HL-60/S4 (cell line): ENCODE results near the gene GJB2.
"Not testable (repeated sequence)": the region's sequence is repeated elsewhere in the genome, so short reads cannot be mapped to it uniquely, and the experiment has no call there.

Source experiments
- in situ Hi-C: fragments of 300-500 bp; cut with MboI; formaldehyde crosslinking; loops from 2 replicates; pipeline ENCODE4 v1.14.3; 2022; ENCODE audit warnings: low sequenced_read_pairs

Gene GJB2

GRCh38 chr13:20173116-20173746 lies 19.5 kb downstream of the GJB2 start:
- in situ Hi-C loops: no loop called here

GRCh38 chr13:20171364-20171763 lies 21.4 kb downstream of the GJB2 start:
- in situ Hi-C loops: no loop called here

- in situ Hi-C loops: no loop called here
Observed at GRCh38 chr13:20170921-20171320, 21.8 kb downstream of the GJB2 start.

- in situ Hi-C loops: loop anchor here (10.0 kb wide), 1 partner anchor 74 kb away; no protein-coding TSS in a partner anchor
Observed at GRCh38 chr13:20168396-20168795, 24.3 kb downstream of the GJB2 start.

DNA sequence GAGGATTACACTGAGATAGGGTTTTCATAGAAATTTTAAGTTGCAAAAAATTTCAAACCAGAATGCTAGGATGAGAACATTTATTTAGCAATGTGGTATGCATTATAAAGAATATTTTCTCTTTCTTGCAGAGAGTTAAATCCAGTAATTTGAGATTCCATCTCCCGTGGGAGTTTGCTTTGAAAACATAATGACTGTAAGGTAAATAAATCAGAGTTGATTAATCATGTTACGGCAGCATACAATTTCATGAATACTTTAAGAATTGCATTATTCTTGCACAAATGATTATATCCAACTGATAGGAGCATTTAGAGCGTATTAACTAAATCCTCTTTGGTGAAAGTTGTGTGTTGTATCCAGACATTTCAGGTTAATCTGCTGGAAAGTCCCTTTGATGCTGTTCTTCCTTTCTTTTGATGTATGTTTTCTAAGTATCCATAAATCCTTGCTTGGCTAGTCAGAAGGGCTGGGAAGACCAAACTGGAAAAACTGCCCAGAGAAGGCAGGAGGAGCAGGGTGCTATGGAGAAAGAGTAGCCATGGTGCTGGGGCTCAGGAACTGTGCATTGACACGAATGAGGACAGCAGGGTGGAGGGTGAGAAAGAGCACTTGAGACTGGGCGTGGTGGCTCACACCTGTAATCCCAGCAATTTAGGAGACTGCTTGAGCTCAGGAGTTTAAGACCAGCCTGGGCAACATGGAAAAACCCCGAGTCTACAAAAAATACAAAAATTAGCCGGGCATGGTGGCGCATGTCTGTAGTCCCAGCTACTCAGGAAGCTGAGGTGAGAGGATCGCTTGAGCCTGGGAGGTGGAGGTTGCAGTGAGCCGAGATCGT lies 27.1 kb downstream of the GJB2 start:
- in situ Hi-C loops: loop anchor here (10.0 kb wide), 1 partner anchor 71 kb away; no protein-coding TSS in a partner anchor

DNA sequence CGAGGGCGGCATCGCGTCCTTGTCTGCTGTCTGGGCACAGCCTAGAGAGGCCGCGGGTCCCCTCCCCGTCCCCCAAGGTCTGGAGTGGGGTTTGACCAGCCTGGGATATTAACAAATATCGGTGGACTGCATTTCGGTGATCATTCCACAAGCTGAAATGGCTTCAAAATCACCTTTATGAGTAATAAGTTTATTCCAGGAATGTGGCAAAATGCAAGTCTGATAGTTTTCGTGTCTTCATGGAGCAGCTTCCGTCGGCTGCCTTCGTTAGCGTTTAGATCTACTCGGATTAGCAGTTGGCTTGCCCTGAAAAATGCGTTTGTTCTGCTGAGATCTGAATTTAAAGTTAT lies 30.8 kb downstream of the GJB2 start:
- in situ Hi-C loops: loop anchor here (10.0 kb wide), 1 partner anchor 67 kb away; no protein-coding TSS in a partner anchor

DNA sequence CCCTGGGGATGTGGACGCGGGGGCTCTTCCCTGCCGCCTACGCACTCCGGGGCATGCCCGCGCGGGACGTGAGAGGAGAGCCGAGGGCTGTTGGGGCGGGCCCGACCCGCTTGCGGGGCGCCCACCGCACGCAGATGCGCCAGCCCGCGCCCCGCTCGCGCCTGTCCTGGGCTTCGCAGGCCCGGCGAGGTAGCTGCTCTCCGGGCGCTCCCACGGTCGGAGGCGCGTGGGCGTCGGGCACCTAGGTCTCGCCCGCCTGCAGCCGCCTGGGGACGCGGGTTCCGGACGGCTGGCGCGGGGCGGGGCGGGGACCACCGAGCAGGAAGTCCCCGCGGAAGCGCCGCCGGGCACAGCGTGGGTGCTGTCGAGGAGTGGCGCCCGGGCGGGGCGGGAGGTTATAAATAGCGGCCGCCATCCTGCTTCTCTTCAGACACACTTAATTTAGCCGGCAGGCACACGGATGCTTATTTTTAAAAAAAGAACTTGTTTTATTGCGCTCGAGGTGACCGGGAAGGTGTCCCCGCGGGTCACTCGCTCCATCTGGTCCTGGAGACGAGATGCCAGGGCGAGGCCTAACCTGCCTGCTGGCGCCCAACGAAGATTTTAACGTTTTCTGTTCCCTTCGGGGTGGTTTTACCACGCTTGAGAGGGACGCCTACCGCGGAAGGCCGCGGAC lies 31.3 kb downstream of the GJB2 start:
- in situ Hi-C loops: loop anchor here (10.0 kb wide), 1 partner anchor 67 kb away; no protein-coding TSS in a partner anchor

DNA sequence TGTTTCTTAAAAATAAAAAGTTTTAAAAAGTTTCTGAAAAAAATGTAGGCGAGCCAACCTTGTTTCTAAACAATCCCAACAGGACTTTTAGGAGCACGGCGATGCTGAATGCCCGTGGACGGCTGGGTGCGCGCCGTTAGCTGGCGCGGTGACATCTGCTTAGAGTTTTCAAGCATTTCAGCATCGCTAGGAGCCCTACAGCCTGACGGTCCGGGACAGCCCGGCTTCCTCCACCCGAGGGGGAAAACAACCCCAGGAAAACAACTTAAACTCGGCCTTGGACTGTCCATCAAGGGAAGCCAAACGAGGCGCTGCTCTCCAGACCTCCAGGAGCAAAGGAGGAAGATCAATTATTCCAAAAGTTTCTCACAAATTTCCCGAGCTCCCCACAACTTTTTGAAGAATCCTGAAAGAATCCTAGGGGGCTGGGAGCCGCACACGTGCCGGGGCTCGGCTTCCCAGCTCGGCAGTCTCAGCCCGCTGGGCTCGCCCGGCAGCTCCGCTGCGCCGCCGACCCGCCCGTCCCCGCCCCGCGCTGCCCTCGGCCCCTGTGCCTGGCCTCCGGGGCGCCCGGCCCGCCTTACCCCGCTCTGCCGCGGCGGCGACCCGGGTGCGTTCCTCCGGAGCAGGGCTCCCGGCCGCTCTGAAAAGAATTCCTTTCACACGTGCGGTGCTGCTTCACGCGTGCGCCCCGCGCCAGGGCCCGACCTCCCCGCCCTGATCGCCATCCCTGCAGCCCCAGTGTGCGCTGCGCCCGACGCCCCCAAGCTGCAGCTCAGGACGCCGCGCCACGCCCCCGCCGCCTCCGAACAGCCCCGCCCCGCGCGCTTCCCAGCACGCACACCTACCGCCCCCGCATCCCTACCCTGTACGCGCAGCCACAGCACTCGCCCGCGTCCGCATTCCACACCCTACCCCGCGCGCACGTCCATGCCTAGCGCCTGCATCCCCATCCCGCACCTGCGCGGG lies 32.1 kb downstream of the GJB2 start, which contains the start of gene GJA3:
GJA3 (minus strand) TSS at position 747 of the 969 bp plus-strand sequence. CDS start 17,764 bp downstream, outside the sequence.
- in situ Hi-C loops: loop anchor here (10.0 kb wide), 1 partner anchor 66 kb away; no protein-coding TSS in a partner anchor

DNA sequence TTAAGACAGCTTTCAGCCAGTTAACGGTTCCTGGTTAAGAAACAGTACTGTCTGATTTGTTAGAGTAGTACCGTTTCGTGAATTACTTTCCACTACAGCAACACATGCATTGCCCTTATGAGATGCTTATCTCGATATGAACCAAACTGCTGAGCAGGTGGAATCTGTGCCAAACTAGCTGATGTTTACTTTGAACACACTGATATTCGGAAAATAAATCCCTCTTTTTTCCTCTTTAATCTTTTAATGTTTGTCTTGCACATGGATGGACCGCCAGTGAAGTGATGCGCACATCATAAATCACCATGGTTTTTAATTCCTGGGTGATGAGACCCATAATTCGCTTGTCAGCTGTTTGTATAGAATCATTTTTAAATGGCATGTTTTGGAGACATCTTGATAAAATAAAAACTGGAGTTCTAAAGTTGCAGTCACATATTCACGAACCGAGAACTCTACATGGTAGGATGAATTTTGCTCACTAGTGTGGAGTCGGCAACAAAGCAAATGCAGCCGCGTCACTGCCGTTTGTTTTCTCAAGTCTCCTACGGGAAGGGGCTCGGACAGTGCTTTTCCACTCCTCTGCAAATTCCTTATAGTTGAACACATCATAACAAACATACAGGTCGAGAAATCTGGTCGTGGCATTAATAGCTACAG lies 33.0 kb downstream of the GJB2 start:
- in situ Hi-C loops: loop anchor here (10.0 kb wide), 1 partner anchor 65 kb away; no protein-coding TSS in a partner anchor

DNA sequence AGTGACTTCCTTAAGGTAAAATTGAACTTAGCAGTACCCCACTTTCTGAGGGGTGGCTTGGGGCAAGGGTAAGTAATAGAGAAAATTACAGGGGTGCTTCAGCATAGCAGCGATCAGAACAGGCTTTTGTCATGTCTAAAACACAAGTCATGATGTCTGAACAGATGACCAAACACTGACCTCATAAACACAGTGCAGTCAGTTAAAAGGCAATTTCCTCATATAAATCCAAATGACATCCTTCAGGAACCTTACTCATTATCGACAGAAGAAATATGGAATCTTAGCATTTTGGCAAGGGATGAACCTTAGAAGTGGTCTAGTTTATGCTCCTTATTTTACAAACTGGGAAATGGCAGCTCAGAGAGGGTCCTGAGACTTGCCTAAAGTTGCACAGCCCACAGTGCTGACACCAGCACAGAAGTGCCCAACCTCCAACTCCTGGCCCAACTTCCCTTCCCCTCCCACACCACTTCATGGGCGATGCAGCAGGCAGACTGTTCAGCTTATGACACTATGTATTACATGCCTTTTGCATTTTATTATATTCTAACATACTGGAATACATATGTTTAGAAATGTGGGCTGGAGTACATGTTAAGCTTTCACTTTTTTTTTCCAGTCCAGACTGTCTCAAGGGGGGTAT lies 35.5 kb downstream of the GJB2 start:
- in situ Hi-C loops: no loop called here

- in situ Hi-C loops: no loop called here
Observed at GRCh38 chr13:20156702-20157101, 36.0 kb downstream of the GJB2 start.

GRCh38 chr13:20153290-20153689 lies 39.4 kb downstream of the GJB2 start:
- in situ Hi-C loops: not testable (repeated sequence)

DNA sequence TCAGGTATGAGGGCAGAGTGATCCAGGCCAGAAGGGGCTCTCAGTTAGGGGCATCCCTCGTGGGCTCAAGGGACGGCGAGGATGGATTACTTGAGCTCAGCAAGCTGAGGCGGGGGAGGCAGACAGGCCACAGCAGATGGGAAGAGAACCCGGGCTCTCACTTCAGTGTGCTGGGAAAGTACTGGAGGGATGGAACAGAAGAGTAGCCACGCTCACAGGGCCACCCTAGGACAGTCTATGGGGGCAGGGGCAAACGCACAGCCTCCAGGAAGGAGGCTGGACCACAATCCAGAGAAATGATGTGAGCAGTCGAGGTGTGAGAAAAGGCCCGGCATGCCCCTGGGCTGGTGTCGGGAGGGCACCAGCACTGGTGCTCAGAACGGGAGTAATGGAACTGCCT lies 41.1 kb downstream of the GJB2 start:
- in situ Hi-C loops: no loop called here

- in situ Hi-C loops: no loop called here
Observed at GRCh38 chr13:20151016-20151415, 41.7 kb downstream of the GJB2 start.

DNA sequence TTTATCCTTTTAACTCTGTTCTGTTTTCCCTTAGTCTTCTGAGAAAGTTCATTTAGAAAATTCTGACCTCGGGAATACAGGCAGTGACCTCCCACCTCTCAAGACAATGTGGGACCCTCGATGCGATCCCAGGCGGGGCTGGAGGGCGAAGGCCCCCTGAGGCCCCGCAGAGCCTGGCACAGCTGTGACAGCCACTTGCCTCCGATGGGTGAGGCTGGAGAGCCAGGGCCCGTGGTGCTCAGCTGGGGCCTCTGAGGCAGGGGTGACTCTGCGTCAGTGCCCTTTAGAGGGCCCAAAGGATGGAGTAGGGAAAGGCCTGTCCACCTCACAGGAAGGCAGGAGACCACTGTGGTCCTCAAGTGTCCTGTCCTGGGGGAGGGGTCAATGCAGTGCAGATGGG lies 42.2 kb downstream of the GJB2 start:
- in situ Hi-C loops: no loop called here

DNA sequence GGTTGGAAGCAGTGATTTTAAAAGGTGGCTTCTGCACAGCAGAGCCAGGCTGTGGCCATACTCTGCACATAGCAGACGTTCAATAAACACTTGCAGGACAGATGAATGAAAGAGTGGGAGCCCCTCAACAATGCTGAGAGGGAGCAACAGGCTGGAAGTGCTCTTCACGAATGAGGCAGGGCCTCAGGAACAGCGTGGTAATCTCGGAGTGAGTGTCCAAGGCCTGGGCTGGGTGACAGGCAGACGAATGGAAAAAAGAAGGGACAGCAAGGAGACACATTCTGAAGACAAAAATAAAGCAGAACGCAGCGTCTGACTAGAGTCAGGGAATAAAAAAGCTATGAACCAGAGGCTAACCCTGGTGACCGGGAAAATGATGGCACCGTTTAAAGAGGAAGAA lies 43.0 kb downstream of the GJB2 start:
- in situ Hi-C loops: no loop called here

DNA sequence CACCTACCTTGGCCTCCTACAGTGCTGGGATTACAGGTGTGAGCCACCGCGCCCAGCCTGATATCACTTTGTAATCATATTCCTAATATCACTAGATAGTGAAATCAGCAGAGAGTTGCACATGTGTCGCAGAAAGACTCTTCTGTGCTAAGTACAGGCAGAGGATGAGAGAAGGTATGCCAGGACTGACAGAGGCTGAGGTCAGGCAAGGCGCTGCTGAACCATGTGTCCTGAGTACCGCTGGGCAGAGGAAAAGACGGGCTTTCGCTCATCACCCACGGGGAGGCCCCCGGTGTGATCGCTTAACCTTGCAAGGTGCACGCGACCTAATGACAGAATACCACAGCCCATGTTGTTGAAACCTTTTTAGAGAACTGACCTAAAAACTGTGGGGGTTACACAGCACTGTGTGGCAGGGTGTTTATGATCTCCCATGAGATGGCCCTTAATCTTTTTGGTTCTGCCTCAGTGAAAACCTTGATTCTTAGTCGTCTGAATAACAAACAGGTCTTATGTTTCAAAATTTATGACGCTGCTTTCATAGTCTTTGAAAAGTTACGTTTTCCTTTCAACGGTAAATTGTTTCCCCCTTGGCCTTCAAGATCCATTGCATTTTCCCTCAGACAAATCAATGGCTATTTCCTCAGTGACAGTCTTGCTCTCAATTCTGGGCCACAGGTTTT lies 44.1 kb downstream of the GJB2 start:
- in situ Hi-C loops: no loop called here

- in situ Hi-C loops: no loop called here
Observed at GRCh38 chr13:20146381-20146780, 46.4 kb downstream of the GJB2 start.

DNA sequence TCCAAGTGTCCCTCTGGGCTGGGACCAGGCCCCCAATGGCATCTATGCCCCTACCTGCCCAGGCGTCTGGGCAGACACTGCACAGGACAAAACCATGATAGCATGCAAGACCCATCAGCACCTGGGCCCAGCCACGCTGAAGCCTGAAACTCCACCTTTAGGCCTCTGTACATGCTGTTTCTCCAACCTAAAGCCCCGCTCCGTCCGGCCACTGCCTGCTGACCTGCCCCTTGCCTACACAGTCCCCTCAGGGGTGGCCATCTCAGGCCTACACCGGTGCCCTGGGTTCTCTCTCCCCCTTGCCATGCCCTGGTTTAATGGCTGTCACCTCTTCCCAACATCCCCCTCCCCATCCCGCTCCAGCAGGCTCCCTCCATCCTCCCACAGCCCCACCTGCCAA lies 47.2 kb downstream of the GJB2 start:
- in situ Hi-C loops: no loop called here
